Activated naive CD4-positive, alpha-beta T cell (primary cell): ENCODE data around the gene AGGF1.
"Not testable (repeated sequence)": the region's sequence is repeated elsewhere in the genome, so short reads cannot be mapped to it uniquely, and the experiment has no call there.

Source experiments
- DNase-seq, 4 experiments: peaks; one replicate each; lab custom pipeline; 2025; lab: John Stamatoyannopoulos, UW

The AGGF1 gene, protein sequence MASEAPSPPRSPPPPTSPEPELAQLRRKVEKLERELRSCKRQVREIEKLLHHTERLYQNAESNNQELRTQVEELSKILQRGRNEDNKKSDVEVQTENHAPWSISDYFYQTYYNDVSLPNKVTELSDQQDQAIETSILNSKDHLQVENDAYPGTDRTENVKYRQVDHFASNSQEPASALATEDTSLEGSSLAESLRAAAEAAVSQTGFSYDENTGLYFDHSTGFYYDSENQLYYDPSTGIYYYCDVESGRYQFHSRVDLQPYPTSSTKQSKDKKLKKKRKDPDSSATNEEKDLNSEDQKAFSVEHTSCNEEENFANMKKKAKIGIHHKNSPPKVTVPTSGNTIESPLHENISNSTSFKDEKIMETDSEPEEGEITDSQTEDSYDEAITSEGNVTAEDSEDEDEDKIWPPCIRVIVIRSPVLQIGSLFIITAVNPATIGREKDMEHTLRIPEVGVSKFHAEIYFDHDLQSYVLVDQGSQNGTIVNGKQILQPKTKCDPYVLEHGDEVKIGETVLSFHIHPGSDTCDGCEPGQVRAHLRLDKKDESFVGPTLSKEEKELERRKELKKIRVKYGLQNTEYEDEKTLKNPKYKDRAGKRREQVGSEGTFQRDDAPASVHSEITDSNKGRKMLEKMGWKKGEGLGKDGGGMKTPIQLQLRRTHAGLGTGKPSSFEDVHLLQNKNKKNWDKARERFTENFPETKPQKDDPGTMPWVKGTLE

GRCh38 chr5:77030097-77031071 is at the start of gene AGGF1:
TSS of gene AGGF1 (plus strand) at chr5:77030404. CDS start at chr5:77030767, 363 bp downstream.
- DNase-seq = peak; percentile 64 to 86 (median 78)

GRCh38 chr5:76980518-76981144 is 49.6 kb upstream of the AGGF1 start:
- DNase-seq = no peak

GRCh38 chr5:76982450-76982849 is 47.8 kb upstream of the AGGF1 start:
- DNase-seq = no peak

GRCh38 chr5:76983468-76983867 is 46.7 kb upstream of the AGGF1 start:
- DNase-seq = no peak

- no peak for DNase-seq
These were observed 43.2 kb upstream of the AGGF1 start for GRCh38 chr5:76986825-76987526.

DNA sequence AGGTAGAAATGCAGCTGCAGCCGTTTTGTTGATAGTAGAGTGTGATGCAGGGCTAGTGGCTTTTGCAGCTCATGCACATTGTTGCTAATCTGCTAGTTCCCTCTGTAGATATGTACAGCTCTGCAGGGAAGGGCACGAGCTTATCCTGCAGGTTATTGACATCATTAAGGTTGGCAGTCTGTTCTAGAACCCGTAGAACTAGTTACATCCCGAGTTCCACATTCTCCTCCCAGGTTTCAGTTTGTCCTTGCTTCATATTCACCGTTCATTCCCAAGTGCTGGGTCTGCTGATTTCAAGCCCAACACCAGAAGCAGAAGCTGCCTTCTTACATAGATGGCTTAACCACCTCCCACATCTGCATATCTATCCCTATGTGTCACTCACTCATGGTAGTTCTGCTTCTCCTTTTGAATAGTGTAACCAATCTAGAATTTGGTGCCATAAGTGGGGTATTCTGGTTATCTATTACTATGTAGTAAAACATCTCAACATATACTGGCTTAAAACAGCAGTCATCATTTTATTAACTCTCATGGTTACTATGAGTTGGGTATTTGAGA is 39.2 kb upstream of the AGGF1 start:
- no peak for DNase-seq

DNA sequence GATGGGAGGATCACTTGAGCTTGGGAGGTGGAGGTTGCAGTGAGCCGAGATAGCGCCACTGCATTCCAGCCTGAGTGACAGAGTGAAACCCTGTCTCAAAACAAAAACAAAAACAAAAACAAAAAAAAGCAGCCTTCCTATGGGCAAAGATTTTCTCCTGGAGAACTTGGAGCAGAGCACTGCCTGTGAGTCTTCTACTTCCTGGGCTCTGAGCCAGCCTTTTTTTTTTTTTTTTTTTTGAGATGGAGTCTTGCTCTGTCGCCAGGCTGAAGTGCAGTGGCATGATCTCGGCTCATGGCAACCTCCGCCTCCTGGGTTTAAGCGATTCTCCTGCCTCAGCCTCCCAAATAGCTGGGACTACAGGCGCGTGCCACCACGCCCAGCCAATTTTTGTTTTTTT is 36.8 kb upstream of the AGGF1 start:
- not testable (repeated sequence) for DNase-seq

- no peak for DNase-seq
These were observed 35.9 kb upstream of the AGGF1 start for GRCh38 chr5:76994337-76994736.

DNA sequence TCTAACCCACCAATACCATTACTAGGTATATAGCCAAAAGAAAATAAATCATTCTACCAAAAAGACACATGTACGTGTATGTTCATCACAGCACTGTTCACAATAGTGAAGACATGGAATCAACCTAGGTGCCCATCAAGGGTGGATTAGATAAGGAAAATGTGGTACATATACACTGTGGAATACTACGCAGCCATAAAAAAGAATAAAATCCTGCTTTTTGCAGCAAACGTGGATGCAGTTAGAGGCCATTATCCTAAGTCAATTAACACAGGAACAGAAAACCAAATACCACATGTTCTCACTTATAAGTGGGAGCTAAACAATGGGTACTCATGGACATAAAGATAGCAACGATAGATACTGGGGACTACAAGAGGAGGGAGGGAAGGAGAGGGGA is 32.0 kb upstream of the AGGF1 start:
- DNase-seq = not testable (repeated sequence)

GRCh38 chr5:76999451-76999850 is 30.8 kb upstream of the AGGF1 start:
- no peak for DNase-seq

GRCh38 chr5:77003246-77003645 is 27.0 kb upstream of the AGGF1 start:
- no peak for DNase-seq

DNA sequence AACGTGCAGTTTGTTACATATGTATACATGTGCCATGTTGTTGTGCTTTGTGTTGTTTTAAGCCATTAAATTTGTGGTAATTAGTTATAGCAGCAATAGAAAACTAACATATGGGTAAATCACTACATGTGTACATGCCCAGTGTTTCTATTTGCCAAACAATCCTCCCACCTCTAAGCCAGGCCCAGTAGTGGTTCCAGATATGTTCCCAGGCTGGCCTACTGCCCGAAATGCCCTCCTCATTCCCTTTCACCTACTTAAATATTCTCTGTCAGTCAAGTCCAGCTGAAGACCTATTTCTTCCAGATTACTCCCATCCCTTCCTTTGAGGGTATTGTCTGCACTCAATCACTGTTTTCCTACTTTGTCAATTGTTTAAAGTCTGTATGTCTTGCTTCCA is 24.1 kb upstream of the AGGF1 start:
- no peak for DNase-seq

DNA sequence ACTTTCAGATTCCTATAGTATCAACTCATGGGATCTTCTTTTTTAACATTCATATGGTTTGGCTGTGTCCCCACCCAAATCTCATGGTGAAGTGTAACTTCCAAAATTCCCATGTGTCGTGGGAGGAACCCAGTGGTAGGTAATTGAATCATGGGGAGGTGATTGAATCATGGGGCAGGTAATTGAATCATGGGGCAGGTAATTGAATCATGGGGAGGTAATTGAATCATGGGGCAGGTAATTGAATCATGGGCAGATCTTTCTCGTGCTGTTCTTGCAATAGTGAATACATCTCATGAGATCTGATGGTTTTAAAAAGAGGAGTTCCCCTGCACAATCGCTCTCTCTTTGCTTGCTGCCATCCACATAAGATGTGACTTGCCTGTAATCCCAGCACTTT is 21.8 kb upstream of the AGGF1 start:
- DNase-seq = no peak

DNA sequence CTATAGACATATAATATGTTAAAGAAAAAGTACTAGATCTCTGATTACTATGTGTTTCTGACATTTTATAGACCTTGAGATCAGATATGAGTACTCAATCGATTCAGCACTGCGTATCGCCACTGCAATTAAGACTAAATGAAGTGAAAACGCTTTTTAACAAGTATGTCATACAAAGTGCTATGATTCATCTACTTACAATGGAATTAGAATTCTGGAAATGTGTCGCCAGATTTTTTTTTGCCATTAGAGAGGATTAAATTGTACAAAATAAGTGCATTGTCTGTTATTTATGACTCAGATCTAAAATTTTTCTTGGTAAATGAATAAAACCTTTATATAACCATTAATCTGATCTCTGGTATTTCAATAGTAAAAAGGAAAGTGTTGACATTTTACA is 20.0 kb upstream of the AGGF1 start:
- no peak for DNase-seq

DNA sequence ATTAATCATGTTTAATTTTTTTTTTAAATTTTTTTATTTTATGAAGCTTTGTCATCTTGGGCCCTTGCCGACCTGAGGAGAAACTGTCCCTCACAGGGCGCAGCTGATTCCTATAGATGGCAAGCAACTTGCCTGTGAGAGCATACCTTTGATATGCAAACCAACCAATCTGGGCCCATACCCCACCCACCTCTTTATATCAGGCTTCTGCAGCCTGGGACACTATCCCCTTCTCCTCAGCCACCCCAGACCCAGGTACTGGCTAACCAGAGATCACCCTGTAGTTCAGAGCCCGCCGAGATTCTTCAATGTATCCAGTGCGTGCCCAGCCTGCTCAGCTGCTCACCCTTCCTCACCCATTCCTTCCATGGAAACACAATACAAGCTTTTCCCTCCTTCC is 18.7 kb upstream of the AGGF1 start:
- DNase-seq = no peak

DNA sequence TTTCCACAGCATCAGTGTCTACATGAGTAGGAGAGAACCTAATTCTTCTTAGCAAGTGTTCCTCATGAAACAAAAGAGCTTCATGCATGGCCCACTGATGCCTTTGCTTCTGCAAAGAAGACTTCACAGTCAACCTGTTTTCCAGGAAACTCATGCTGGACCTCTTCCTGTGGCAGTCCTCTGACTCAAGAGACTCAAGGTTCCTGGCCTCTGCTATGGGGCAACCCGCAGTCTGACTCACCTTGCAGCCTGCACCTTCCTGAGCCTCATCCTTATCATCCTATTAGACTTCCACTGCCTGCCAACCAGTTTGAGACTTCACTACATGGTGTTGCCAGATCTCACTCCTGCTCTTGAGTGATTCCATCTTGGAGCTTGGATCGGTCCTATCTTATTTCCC is 17.6 kb upstream of the AGGF1 start:
- DNase-seq = no peak

DNA sequence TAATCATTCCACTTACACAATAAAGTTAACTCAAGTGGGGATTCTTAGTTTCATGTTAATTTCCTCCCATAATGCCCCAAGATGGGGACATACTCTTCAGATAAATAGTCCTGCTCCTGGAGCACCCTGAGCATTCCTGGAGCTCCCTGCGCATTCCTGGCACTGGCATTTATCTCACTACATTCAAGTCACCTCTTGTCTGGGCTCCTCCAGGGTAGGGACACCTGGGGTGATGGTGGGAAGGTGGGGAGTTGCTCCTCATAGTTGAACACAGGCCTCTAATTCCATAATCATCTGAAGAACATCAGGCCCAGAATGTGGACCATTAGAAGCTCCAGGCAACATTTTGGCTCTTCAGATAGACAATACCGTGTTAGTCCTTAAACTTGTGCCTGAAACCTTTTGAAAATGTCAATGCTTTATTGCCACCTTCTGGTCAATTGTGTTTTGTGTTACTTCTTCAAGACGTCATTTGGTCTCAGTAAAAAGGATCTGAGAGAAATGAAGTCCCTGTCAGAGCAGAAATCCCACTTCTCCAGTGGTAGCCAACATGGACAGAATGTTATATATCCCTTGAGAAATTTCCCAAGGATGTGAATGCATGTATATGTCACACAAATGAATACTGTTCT is 14.2 kb upstream of the AGGF1 start:
- DNase-seq = no peak

GRCh38 chr5:77016962-77017361 is 13.2 kb upstream of the AGGF1 start:
- no peak for DNase-seq

- DNase-seq = no peak
These were observed 12.5 kb upstream of the AGGF1 start for GRCh38 chr5:77017668-77018067.
